K562 (cell line): ENCODE data around the gene VAT1L. TPM values are rescaled to one million over a fixed set of nuclear protein-coding genes. Genes with fewer than 3 reads are reported as not detected.
A peak's percentile ranks its signal among the peaks of the same experiment; 100 is the strongest.

Source experiments
- CEBPZ ChIP-seq: fragments of 150-350 bp; IDR thresholded peaks from 2 replicates; pipeline ENCODE4 v1.6.1; 2014; ENCODE audit warnings: low read depth, mild to moderate bottlenecking, low read length, borderline replicate concordance
- CHD4 ChIP-seq: fragments of 200-600 bp; sonication (generic); IDR thresholded peaks from 3 replicates; pipeline ENCODE4 v1.6.1; 2012; ENCODE audit warnings: low read depth, mild to moderate bottlenecking, mixed read lengths, low read length, inconsistent platforms; ENCODE audit not compliant: insufficient read depth, insufficient replicate concordance, poor library complexity, severe bottlenecking
- CTBP1 ChIP-seq: fragments of 450-650 bp; IDR thresholded peaks from 2 replicates; pipeline ENCODE4 v1.6.1; 2016; ENCODE audit warnings: borderline replicate concordance
- E2F5 ChIP-seq: sonication (generic); formaldehyde crosslinking; IDR thresholded peaks from 2 replicates; pipeline ENCODE4 v1.8.0; 2022; ENCODE audit warnings: mild to moderate bottlenecking, missing genetic modification reagents
- HOMEZ ChIP-seq: fragments of 250-450 bp; sonication (Bioruptor Pico); IDR thresholded peaks from 2 replicates; pipeline ENCODE4 v1.4.0; 2020; ENCODE audit warnings: mild to moderate bottlenecking, moderate library complexity
- ILF3 ChIP-seq: fragments of 450-650 bp; IDR thresholded peaks from 2 replicates; pipeline ENCODE4 v1.6.1; 2018; ENCODE audit warnings: antibody characterized with exemption, mild to moderate bottlenecking, moderate library complexity, borderline replicate concordance
- KAT2B ChIP-seq: IDR thresholded peaks from one replicate; pipeline ENCODE4 v1.6.1; 2012; ENCODE audit warnings: low read depth, mild to moderate bottlenecking, control low read depth, inconsistent platforms, low read length, moderate library complexity
- MXI1 ChIP-seq: IDR thresholded peaks from 2 replicates; pipeline ENCODE4 v1.6.1; 2011; ENCODE audit warnings: low read depth, mild to moderate bottlenecking, improper control_type of control experiment, low read length
- NFE2 ChIP-seq: IDR thresholded peaks from 2 replicates; pipeline ENCODE4 v1.6.1; 2014; ENCODE audit warnings: antibody characterized with exemption, low read depth
- NFIC ChIP-seq: fragments of 450-650 bp; IDR thresholded peaks from 2 replicates; pipeline ENCODE4 v1.6.1; 2017; ENCODE audit warnings: mild to moderate bottlenecking, inconsistent platforms
- SMARCA4 ChIP-seq: fragments of 450-650 bp; IDR thresholded peaks from 2 replicates; pipeline ENCODE4 v1.6.1; 2016
- SP2 ChIP-seq: IDR thresholded peaks from 2 replicates; pipeline ENCODE4 v1.6.1; 2011; ENCODE audit warnings: mild to moderate bottlenecking, low read depth, low read length, moderate library complexity; ENCODE audit not compliant: poor library complexity, severe bottlenecking; ENCODE audit errors: extremely low read depth
- TBL1XR1 ChIP-seq, 2 experiments: IDR thresholded peaks; 2 replicates each; pipeline ENCODE4 v1.6.1; 2012; ENCODE audit warnings: improper control_type of control experiment in 2 of 2, low read length in 2 of 2, mild to moderate bottlenecking in 1 of 2
- THAP7 ChIP-seq: fragments of 250-450 bp; sonication (Bioruptor Pico); IDR thresholded peaks from 2 replicates; pipeline ENCODE4 v1.5.0; 2021
- ZBTB34 ChIP-seq: fragments of 250-450 bp; sonication (Bioruptor Pico); IDR thresholded peaks from 2 replicates; pipeline ENCODE4 v1.8.0; 2021; ENCODE audit warnings: mild to moderate bottlenecking, moderate library complexity
- ZC3H11A ChIP-seq: IDR thresholded peaks from 2 replicates; pipeline ENCODE4 v1.6.1; 2012; ENCODE audit warnings: low read depth, low read length, improper control_type of control experiment
- ZNF280B ChIP-seq: fragments of 250-450 bp; sonication (Bioruptor Pico); IDR thresholded peaks from 2 replicates; pipeline ENCODE4 v1.5.1; 2021; ENCODE audit warnings: mild to moderate bottlenecking
- ZNF347 ChIP-seq: fragments of 450-650 bp; formaldehyde crosslinking; IDR thresholded peaks from 2 replicates; pipeline ENCODE4 v1.4.0; 2020; ENCODE audit warnings: low read depth, mild to moderate bottlenecking, moderate library complexity
- ZNF436 ChIP-seq: fragments of 250-450, 450-650 bp; sonication (Bioruptor Pico); formaldehyde crosslinking; IDR thresholded peaks from 2 replicates; pipeline ENCODE4 v1.7.0; 2020; ENCODE audit warnings: mild to moderate bottlenecking
- ZNF778 ChIP-seq: fragments of 450-650 bp; formaldehyde crosslinking; IDR thresholded peaks from 2 replicates; pipeline ENCODE4 v1.4.0; 2020; ENCODE audit warnings: mild to moderate bottlenecking, moderate library complexity
- polyA plus RNA-seq, 8 experiments: library from polyadenylated mRNA; depleted of rRNA in 4 of 8; stranded (reverse) in 5 of 8; unstranded in 3 of 8; fragments of >200 nt; fragmentation: Nextera tagmentation in 2 of 8; fragmentation: Illumina TruSeq in 1 of 8; extraction: Ambion mirVana in 2 of 8; extraction: Trizol in 1 of 8; gene quantifications; 2 replicates each; pipeline versions ENCODE4 v1.2.1 to v1.2.3, GENCODE V29; 2011 to 2014; ENCODE audit warnings: inconsistent platforms in 1 of 8, missing spikeins in 1 of 8
- total RNA-seq, 7 experiments: library from RNA; depleted of rRNA in 6 of 7; stranded (reverse); fragments of >200 nt in 6 of 7; fragmentation: Illumina TruSeq in 2 of 7; extraction: Trizol in 2 of 7; gene quantifications; 2 replicates each; pipeline versions ENCODE4 v1.2.1 to v1.2.3, GENCODE V29; 2011 to 2021; ENCODE audit warnings: low replicate concordance in 1 of 7

Gene VAT1L
- total and polyA plus RNA-seq, 9 of the 15 experiments (the other 6 are each of a cell fraction or from before 2014, with no cell fraction given): 0.01 TPM; not detected in 8

- TF ChIP-seq ZNF280B (CRISPR knock-in tag) (no peak), ILF3 (no peak), ZC3H11A (no peak), KAT2B (no peak), NFIC (no peak), ZNF436 (CRISPR knock-in tag) (no peak), CHD4 (no peak), ZNF778 (CRISPR knock-in tag) (no peak), ZNF347 (CRISPR knock-in tag) (no peak), THAP7 (CRISPR knock-in tag) (no peak), ZBTB34 (CRISPR knock-in tag) (peak; percentile 85), CTBP1 (no peak), TBL1XR1 (IDR thresholded peaks at IDR 0.05; ENCODE audit: low read length in 2 of 2) (no peak), HOMEZ (CRISPR knock-in tag) (peak; percentile 70; the same call in 1 of the 2 replicates), SMARCA4 (no peak), MXI1 (no peak), E2F5 (CRISPR knock-in tag) (no peak), SP2 (no peak), CEBPZ (no peak), NFE2 (no peak)
These were observed 48.8 kb upstream of the VAT1L start (continued) for GRCh38 chr16:77739559-77739892.
